Measurements from ENCODE around the gene SFXN2.

DNA sequence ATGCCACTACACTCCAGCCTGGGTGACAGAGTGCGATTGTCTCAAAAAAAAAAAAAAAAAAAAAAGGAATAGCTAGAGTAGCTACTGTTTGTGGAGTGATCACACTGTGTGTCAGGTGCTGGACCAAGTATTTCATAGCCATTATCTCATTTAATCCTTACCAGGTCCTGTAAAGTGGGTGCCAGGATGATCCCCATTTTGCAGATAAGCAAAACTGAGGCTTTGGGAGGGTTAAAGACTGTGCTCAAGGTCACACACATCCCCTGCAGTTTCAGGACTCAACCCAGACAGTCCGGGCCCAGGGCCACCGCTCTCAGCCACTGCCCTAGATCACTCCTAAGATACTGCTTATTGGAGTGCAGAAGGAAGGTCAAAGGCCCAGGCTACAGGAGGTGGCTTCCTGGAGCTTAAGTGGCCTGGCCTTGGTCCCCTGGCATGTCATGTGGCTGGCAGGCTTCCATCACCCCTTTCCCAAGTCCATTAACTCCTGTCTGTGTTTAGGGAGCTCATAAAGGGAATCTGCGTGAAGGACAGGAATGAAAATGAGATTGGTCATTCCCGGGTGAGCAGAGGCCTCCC lies 16.9 kb downstream of the SFXN2 start:
- TF ChIP-seq, protein P1, sequence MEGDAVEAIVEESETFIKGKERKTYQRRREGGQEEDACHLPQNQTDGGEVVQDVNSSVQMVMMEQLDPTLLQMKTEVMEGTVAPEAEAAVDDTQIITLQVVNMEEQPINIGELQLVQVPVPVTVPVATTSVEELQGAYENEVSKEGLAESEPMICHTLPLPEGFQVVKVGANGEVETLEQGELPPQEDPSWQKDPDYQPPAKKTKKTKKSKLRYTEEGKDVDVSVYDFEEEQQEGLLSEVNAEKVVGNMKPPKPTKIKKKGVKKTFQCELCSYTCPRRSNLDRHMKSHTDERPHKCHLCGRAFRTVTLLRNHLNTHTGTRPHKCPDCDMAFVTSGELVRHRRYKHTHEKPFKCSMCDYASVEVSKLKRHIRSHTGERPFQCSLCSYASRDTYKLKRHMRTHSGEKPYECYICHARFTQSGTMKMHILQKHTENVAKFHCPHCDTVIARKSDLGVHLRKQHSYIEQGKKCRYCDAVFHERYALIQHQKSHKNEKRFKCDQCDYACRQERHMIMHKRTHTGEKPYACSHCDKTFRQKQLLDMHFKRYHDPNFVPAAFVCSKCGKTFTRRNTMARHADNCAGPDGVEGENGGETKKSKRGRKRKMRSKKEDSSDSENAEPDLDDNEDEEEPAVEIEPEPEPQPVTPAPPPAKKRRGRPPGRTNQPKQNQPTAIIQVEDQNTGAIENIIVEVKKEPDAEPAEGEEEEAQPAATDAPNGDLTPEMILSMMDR (conservative IDR thresholded peaks at IDR 0.05; ENCODE audit: low read depth in 2 of 2) = no peak
- TF ChIP-seq EZH2phosphoT487 (IDR thresholded peaks at IDR 0.05; ENCODE audit: unreplicated experiment) (no peak), NANOG (IDR thresholded peaks at IDR 0.05; ENCODE audit: borderline replicate concordance) (no peak), POLR2AphosphoS5 (IDR thresholded peaks at IDR 0.05; ENCODE audit: low read depth) (no peak), EZH2 (IDR thresholded peaks at IDR 0.05; ENCODE audit: low read depth, unreplicated experiment) (no peak)
- TF ChIP-seq, protein P2, sequence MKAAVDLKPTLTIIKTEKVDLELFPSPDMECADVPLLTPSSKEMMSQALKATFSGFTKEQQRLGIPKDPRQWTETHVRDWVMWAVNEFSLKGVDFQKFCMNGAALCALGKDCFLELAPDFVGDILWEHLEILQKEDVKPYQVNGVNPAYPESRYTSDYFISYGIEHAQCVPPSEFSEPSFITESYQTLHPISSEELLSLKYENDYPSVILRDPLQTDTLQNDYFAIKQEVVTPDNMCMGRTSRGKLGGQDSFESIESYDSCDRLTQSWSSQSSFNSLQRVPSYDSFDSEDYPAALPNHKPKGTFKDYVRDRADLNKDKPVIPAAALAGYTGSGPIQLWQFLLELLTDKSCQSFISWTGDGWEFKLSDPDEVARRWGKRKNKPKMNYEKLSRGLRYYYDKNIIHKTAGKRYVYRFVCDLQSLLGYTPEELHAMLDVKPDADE (IDR thresholded peaks at IDR 0.05) = no peak

Data from GM23338 (cell line).